HPDE6-E6E7 (cell line): ENCODE data around the gene GLRX2.

Experiments used
- DNase-seq: peaks from one replicate; pipeline ENCODE4 v3.0.0; 2011; ENCODE audit warnings: missing footprints; ENCODE audit errors: extremely low spot score

Gene GLRX2

GRCh38 chr1:193111641-193112090 lies 6.5 kb upstream of the GLRX2 start:
- DNase-seq, result no peak

DNA sequence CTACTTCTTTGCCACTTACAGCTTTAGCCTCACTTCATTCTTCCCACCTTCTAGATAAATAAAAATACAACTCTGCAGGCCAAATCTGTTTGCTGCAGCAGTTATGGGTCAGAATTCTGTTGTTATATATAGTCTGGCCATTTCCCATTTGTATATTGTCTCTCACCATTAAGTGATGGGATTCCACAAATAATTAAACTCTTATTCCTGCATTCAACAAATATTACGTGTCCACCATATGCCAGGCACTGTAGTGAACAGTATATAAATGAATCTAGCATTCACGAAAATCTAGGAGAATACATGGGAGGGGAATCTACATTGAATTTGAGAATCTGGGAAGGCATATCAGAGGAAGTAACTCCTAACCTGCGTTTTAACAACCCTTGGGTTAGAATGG lies 5.7 kb upstream of the GLRX2 start:
- no peak for DNase-seq

DNA sequence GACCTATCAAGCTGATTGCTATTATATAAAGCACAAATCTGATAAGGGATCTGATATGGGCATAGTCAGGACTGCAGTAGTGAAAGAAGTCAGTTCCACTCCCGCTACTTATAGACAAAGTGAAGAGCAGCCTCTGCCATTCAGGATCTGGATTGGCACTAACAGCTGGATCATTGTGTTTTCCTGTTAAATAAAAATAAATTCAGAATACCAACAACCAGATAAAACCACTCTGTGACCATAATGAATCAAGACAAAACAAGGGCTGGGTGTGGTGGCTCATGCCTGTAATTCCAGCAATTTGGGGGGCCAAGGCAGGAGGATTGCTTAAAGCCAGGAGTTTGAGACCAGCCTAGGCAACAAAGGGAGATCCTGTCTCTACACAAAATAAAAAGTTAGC lies 5.0 kb upstream of the GLRX2 start:
- DNase-seq, result no peak

DNA sequence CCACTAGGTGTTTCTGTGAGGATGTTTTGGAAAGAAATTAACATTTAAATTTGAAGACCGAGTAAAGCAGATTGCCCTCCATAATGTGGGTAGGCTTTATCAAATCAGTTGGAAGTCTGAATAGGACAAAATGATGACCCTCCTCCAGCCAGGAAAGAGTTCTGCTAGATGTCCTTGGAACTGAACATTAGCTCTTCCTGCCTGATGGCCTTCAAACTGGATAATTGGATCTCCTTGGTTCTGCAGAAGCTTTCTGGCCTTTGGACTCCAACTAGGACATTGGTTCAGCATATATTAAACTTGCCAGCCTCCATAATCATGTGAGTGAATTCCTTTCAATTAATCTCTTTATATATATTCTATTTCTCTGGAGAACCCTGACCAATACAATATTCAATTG lies 4.4 kb upstream of the GLRX2 start:
- no peak for DNase-seq

GRCh38 chr1:193108471-193108870 lies 3.3 kb upstream of the GLRX2 start:
- DNase-seq, result no peak

DNA sequence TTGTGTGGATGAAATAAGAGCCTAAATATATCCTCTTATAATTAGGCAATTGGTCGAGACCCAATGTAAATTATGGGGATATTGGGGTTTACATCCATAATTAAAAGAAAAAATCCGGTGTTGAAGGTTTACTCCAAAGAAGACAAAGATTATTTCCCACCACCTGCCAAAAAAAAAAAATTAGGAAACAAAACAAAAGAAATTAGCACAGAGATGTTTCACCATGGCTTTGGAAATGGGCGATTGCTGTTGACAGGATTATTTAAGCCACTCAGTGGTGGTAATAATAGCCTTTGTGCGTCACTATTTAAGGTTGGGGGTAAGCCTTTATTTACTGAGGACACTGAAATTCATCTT lies 585 bp upstream of the GLRX2 start:
- no peak for DNase-seq

DNA sequence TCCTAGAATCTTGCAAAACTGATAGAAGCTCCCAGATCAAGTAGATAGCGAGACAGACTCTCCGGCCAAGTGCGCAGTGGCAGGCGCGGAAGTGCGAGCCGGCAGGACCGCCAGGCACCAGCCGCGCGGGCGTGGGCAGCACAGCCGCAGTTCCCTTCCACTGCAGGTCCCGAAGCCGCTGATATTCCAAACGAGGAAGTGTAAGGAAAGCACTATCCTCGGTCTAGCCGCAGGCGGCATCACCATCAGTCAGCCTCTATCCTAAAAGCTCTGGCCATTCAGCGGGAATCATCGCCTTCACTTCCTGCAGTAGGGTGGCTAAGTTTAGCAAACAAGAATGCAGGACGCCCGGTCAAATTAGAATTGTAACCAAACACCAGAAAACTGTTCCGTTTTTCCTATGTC lies 710 bp downstream of the GLRX2 start:
- peak; percentile 29 for DNase-seq

DNA sequence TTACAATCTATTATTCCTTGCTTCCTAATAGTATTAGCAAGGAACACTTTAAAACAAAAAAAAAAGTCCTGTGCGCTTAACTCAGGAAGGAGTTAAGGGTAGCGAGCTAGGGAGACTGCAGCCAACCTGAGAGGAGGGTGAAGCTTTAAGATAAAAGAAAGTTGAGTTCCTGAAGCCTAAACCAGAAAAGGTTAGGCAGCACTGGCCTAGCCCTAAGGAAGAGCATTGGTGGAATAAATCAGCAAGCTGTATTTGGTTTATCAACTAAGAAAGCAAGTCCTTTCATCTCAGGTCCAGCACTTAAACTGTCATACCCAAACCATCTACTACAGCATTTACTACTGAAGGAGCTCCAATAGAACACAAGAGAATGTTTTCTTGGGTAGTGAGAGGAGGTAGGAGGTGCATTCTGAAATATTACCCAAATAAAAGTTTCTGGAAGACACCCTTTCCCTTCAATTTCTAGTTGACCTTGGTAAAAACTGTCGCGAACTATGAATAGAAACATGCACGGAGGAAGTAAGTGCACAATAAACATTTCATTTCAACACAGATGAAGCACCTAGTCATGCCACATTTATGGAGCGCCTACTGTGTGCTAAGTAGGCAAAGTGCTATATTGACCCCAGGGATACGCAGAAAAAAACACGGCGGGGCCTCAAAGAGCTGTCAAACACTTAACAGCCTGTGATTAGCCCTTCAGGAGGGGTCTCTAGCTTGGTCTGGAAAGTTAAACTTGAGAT lies 1.3 kb downstream of the GLRX2 start:
- no peak for DNase-seq

- no peak for DNase-seq
Observed at GRCh38 chr1:193102662-193103061, 2.6 kb downstream of the GLRX2 start.

- no peak for DNase-seq
Observed at GRCh38 chr1:193094112-193094511, 11.1 kb downstream of the GLRX2 start.

GRCh38 chr1:193090865-193091264 lies 14.3 kb downstream of the GLRX2 start:
- no peak for DNase-seq

DNA sequence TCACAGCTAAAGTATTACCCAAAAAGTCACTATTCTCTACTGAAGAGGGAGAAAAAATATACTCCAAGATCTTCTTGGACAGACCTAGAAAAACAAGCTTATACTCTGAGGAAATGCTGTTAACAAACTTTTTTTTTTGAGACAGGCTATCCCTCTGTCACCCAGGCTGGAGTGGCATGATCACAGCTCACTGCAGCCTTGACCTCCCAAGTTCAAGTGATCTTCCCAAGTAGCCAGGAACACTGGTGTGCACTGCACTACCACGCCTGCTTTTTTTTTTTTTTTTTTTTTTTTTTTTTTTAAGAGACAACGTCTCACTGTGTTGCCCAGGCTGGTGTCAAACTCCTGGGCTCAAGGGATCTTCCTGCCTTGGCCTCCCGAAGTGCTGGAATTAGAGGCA lies 17.3 kb downstream of the GLRX2 start:
- DNase-seq, result no peak

DNA sequence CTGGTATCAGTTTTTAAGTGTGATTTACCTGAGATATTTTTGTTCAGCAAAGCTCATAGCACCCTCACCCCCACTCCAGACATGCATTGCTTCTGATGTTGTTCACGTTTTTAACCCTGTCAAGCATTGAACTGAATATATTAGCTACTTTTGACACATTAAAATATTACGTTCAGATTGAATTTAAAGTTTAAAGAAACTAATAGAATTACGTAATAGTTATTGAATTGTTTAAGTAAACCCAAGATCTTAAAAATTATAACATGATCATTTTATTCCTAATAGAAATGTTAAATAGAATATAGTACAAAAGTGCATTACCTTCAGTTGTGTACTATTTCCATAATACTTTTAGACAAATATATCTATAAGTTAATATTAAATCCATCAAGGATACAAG lies 18.9 kb downstream of the GLRX2 start:
- no peak for DNase-seq

DNA sequence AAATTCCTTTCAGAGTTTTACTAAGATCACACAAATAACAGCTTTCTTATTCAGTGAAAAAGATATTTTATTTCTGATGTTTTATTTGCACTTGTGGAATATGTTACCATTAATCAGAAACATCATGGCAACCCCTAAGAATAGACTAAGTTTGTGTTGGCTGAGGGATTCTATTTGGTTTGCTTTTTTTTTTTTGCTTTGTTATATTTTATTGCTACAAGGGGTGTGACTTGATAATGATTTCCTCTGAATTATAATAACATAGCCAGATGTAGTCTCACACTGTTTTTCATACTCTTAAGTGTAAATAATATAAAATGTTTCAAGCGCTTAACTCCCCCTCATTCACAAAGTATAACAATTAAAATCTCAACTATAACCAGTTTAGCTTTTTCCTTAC lies 20.0 kb downstream of the GLRX2 start:
- DNase-seq, result no peak

DNA sequence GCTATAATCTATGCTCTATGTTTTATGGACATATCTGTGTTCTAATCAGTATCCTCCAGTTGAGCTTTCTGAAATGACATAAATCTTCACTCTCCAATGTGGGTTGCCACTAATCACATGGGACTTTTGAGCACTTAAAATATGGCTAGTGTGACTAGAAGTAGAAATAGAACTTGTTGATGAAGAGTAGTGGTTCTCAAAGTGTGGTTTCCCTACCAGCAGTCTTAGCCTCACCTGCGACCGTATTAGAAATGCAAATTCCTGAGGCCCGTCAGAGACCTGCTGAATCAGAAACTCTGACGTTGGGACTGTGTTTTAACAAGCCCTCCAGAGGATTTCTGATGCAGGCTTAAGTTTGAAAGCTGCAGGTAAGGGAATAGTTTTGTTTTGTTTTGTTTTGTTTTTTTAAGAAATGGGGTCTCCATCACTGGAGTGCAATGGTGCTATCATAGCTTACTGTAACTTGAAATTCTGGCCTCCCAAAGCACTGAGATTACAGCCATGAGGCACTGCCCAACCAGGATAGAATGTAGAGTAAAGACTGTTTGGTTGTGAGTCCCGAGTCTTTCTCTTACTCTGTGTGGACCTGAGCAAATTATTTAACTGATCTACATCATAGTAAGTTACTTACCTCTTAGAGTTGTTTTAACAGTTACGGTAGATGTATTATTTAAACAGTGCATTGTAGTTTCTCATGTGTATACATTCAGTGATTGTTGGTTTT lies 21.7 kb downstream of the GLRX2 start:
- no peak for DNase-seq

DNA sequence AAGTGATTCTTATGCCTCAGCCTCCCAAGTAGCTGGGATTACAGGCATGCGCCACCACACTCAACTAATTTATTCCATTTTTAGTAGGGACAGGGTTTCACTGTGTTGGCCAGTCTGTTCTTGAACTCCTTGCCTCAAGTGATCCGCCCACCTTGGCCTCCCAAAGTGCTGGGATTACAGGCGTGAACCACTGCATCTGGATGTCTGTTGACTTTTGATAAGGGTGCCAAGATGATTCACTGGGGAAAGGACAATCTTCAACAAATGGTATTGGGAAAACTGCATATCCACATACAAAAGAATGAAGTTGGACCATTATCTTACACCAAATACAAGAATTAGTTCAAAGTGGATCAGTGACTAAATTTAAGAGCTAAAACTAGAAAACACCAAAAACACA lies 26.0 kb downstream of the GLRX2 start:
- no peak for DNase-seq

- no peak for DNase-seq
Observed at GRCh38 chr1:193077991-193078390, 27.2 kb downstream of the GLRX2 start.

- no peak for DNase-seq
Observed at GRCh38 chr1:193070942-193071341, 34.3 kb downstream of the GLRX2 start.

DNA sequence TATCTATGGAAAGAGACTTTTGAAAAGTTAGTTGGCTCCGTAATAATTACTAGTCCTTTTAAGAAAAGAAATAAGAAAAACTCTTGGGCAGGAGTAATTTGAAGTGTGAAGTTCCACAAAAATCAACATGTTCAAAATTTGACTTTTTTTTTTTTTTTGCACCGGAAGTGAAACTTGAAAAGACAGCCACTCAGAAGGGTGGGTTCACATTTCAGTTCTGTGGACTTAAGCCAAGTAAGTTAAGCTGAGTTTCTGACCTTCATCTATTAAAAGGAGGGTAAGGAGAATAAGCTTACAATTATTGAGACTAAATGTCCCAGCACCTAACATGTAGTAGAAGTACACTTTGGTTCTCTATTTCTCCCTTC lies 34.8 kb downstream of the GLRX2 start:
- no peak for DNase-seq

DNA sequence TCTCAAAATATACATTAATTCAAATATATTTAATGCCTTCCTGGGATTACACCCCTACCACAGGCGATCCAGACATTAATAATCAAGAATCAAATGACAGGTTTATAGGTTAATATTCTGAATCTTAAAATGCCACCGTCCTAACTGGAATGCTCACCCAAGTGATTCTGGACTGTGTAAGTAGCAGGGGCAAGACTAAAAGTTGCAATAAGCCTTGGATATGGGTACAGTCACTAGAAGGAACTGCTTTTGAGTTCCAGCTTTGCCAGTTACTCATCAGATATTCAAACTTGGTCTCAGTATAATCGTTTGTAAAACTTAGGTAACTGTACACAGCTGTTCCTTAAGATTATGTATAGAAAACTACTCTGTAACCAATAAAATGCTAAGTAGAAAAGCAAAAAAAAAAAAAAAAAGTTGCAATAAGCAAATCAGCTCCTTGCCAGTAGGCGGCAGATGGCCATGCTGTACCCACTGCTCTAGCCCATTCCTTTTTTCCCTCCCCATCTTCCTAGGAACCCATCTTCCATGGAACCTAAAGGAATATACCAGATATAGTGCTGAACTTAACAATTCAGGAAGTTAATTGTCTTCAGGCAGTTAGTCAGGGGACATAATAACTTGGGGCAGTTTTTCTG lies 35.3 kb downstream of the GLRX2 start:
- DNase-seq, result no peak

- no peak for DNase-seq
Observed at GRCh38 chr1:193068013-193068412, 37.2 kb downstream of the GLRX2 start.

GRCh38 chr1:193066606-193067005 lies 38.6 kb downstream of the GLRX2 start:
- no peak for DNase-seq

DNA sequence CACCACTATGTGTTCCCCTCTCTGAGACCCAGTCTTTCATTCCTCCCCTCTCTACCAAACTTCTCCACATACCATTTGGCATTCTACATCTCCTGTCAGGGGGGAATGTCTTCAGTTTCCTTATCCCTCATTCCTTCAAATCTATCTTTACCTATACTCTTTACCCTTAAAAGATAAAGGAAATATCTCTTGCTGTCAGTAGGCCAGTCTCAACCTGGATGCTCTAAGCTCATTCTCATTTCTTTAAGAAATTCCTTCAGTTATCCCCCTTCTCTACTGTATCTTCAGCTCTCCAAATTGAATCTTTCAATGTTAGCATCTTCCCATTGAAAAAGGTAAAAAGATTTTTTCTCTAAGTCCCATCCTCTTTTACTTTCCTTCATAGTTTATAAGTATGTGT lies 39.3 kb downstream of the GLRX2 start:
- no peak for DNase-seq
